ENCODE measurements around the gene SHISA7. TPM values are rescaled to one million over a fixed set of nuclear protein-coding genes. Genes with fewer than 3 reads are reported as not detected.

The SHISA7 gene
- total and polyA plus RNA-seq, 2 of the 4 experiments (the other 2 are of a cell fraction), result not detected

Other genes with a start within 250 kb of the SHISA7 start
Only the 30 nearest of the 31 such genes appear.
- 0.18 and 0.28 TPM in 2 replicates for gene TMEM86B, start 214.5 kb downstream of the SHISA7 start, total RNA-seq (2012; rRNA removed)
- gene TMEM86B, start 214.5 kb downstream of the SHISA7 start, polyA plus RNA-seq (2012; rRNA removed), result 2.4 TPM in 2 replicates
- gene PPP6R1, start 184.3 kb downstream of the SHISA7 start, total RNA-seq (2012; rRNA removed), result 19.9 and 20.0 TPM in 2 replicates
- 50.1 and 50.2 TPM in 2 replicates for gene PPP6R1, start 184.3 kb downstream of the SHISA7 start, polyA plus RNA-seq (2012; rRNA removed)
- gene HSPBP1, start 163.2 kb downstream of the SHISA7 start, total RNA-seq (2012; rRNA removed), result 19.7 and 21.0 TPM in 2 replicates
- 43.2 and 52.5 TPM in 2 replicates for gene HSPBP1, start 163.2 kb downstream of the SHISA7 start, polyA plus RNA-seq (2012; rRNA removed)
- gene BRSK1, start 159.3 kb downstream of the SHISA7 start, total RNA-seq (2012; rRNA removed), result 1.9 and 2.5 TPM in 2 replicates
- gene BRSK1, start 159.3 kb downstream of the SHISA7 start, polyA plus RNA-seq (2012; rRNA removed), result 22.3 and 31.1 TPM in 2 replicates
- not detected in 2 replicates for gene TMEM150B, start 118.0 kb downstream of the SHISA7 start, total RNA-seq (2012; rRNA removed)
- not detected in 2 replicates for gene TMEM150B, start 118.0 kb downstream of the SHISA7 start, polyA plus RNA-seq (2012; rRNA removed)
- gene KMT5C, start 103.4 kb downstream of the SHISA7 start, total RNA-seq (2012; rRNA removed), result 1.8 and 1.9 TPM in 2 replicates
- gene KMT5C, start 103.4 kb downstream of the SHISA7 start, polyA plus RNA-seq (2012; rRNA removed), result 5.9 and 6.9 TPM in 2 replicates
- gene COX6B2, start 88.6 kb downstream of the SHISA7 start, total RNA-seq (2012; rRNA removed), result not detected in 2 replicates
- gene COX6B2, start 88.6 kb downstream of the SHISA7 start, polyA plus RNA-seq (2012; rRNA removed), result 0.19 and 0.39 TPM in 2 replicates
- not detected in 2 replicates for gene GARIN5B, start 80.0 kb downstream of the SHISA7 start, total RNA-seq (2012; rRNA removed)
- not detected in 2 replicates for gene GARIN5B, start 80.0 kb downstream of the SHISA7 start, polyA plus RNA-seq (2012; rRNA removed)
- 14.3 and 15.6 TPM in 2 replicates for gene IL11, start 72.8 kb downstream of the SHISA7 start, total RNA-seq (2012; rRNA removed)
- gene IL11, start 72.8 kb downstream of the SHISA7 start, polyA plus RNA-seq (2012; rRNA removed), result 33.6 and 38.9 TPM in 2 replicates
- gene TMEM190, start 66.5 kb downstream of the SHISA7 start, total RNA-seq (2012; rRNA removed), result not detected in 2 replicates
- 1.4 and 1.6 TPM in 2 replicates for gene TMEM190, start 66.5 kb downstream of the SHISA7 start, polyA plus RNA-seq (2012; rRNA removed)
- gene TMEM238, start 59.0 kb downstream of the SHISA7 start, total RNA-seq (2012; rRNA removed), result not detected in 2 replicates
- gene TMEM238, start 59.0 kb downstream of the SHISA7 start, polyA plus RNA-seq (2012; rRNA removed), result not detected in 2 replicates
- 386 and 998 TPM in 2 replicates for gene RPL28, start 57.4 kb downstream of the SHISA7 start, total RNA-seq (2012; rRNA removed)
- gene RPL28, start 57.4 kb downstream of the SHISA7 start, polyA plus RNA-seq (2012; rRNA removed), result 1,428 and 1,693 TPM in 2 replicates
- 69.5 and 74.4 TPM in 2 replicates for gene UBE2S, start 35.5 kb downstream of the SHISA7 start, total RNA-seq (2012; rRNA removed)
- 104 and 177 TPM in 2 replicates for gene UBE2S, start 35.5 kb downstream of the SHISA7 start, polyA plus RNA-seq (2012; rRNA removed)
- 46.7 and 56.1 TPM in 2 replicates for gene ISOC2, start 18.3 kb upstream of the SHISA7 start, total RNA-seq (2012; rRNA removed)
- gene ISOC2, start 18.3 kb upstream of the SHISA7 start, polyA plus RNA-seq (2012; rRNA removed), result 82.1 and 119 TPM in 2 replicates
- gene C19orf85, start 21.5 kb upstream of the SHISA7 start, total RNA-seq (2012; rRNA removed), result not detected in 2 replicates
- gene C19orf85, start 21.5 kb upstream of the SHISA7 start, polyA plus RNA-seq (2012; rRNA removed), result not detected in 2 replicates
- 0.18 and 0.28 TPM in 2 replicates for gene ZNF628, start 33.3 kb upstream of the SHISA7 start, total RNA-seq (2012; rRNA removed)
- gene ZNF628, start 33.3 kb upstream of the SHISA7 start, polyA plus RNA-seq (2012; rRNA removed), result 1.9 and 2.6 TPM in 2 replicates
- gene NAT14, start 41.9 kb upstream of the SHISA7 start, total RNA-seq (2012; rRNA removed), result 4.3 and 7.2 TPM in 2 replicates
- 40.9 and 41.2 TPM in 2 replicates for gene NAT14, start 41.9 kb upstream of the SHISA7 start, polyA plus RNA-seq (2012; rRNA removed)
- gene SSC5D, start 45.1 kb upstream of the SHISA7 start, total RNA-seq (2012; rRNA removed), result 1.4 and 1.7 TPM in 2 replicates
- gene SSC5D, start 45.1 kb upstream of the SHISA7 start, polyA plus RNA-seq (2012; rRNA removed), result 14.1 and 19.1 TPM in 2 replicates
- not detected in 2 replicates for gene SBK2, start 93.8 kb upstream of the SHISA7 start, total RNA-seq (2012; rRNA removed)
- gene SBK2, start 93.8 kb upstream of the SHISA7 start, polyA plus RNA-seq (2012; rRNA removed), result 0.30 and 0.48 TPM in 2 replicates
- 0.18 TPM in 1 of 2 replicates, not detected in the other for gene SBK3, start 102.2 kb upstream of the SHISA7 start, total RNA-seq (2012; rRNA removed)
- gene SBK3, start 102.2 kb upstream of the SHISA7 start, polyA plus RNA-seq (2012; rRNA removed), result 0.05 and 0.16 TPM in 2 replicates
- gene ZNF579, start 137.5 kb upstream of the SHISA7 start, total RNA-seq (2012; rRNA removed), result 0.54 and 0.83 TPM in 2 replicates
- gene ZNF579, start 137.5 kb upstream of the SHISA7 start, polyA plus RNA-seq (2012; rRNA removed), result 9.0 and 10.7 TPM in 2 replicates
- gene FIZ1, start 156.2 kb upstream of the SHISA7 start, total RNA-seq (2012; rRNA removed), result 0.83 and 1.3 TPM in 2 replicates
- gene FIZ1, start 156.2 kb upstream of the SHISA7 start, polyA plus RNA-seq (2012; rRNA removed), result 5.5 and 5.9 TPM in 2 replicates
- 2.3 and 2.8 TPM in 2 replicates for gene ZNF524, start 157.0 kb upstream of the SHISA7 start, total RNA-seq (2012; rRNA removed)
- gene ZNF524, start 157.0 kb upstream of the SHISA7 start, polyA plus RNA-seq (2012; rRNA removed), result 6.6 and 8.0 TPM in 2 replicates
- under 0.01 TPM in 2 replicates for gene ZNF865, start 162.3 kb upstream of the SHISA7 start, total RNA-seq (2012; rRNA removed)
- 4.6 and 6.3 TPM in 2 replicates for gene ZNF865, start 162.3 kb upstream of the SHISA7 start, polyA plus RNA-seq (2012; rRNA removed)
- 2.5 TPM in 2 replicates for gene ZNF784, start 181.3 kb upstream of the SHISA7 start, total RNA-seq (2012; rRNA removed)
- gene ZNF784, start 181.3 kb upstream of the SHISA7 start, polyA plus RNA-seq (2012; rRNA removed), result 3.7 and 4.1 TPM in 2 replicates
- gene ZNF580, start 197.7 kb upstream of the SHISA7 start, total RNA-seq (2012; rRNA removed), result 1.4 and 1.7 TPM in 2 replicates
- 36.9 and 44.4 TPM in 2 replicates for gene ZNF580, start 197.7 kb upstream of the SHISA7 start, polyA plus RNA-seq (2012; rRNA removed)
- 9.7 and 10.0 TPM in 2 replicates for gene ZNF581, start 200.3 kb upstream of the SHISA7 start, total RNA-seq (2012; rRNA removed)
- 21.9 and 24.5 TPM in 2 replicates for gene ZNF581, start 200.3 kb upstream of the SHISA7 start, polyA plus RNA-seq (2012; rRNA removed)
- 2.2 and 2.3 TPM in 2 replicates for gene CCDC106, start 204.9 kb upstream of the SHISA7 start, total RNA-seq (2012; rRNA removed)
- 13.6 and 15.0 TPM in 2 replicates for gene CCDC106, start 204.9 kb upstream of the SHISA7 start, polyA plus RNA-seq (2012; rRNA removed)
- gene U2AF2, start 211.7 kb upstream of the SHISA7 start, total RNA-seq (2012; rRNA removed), result 96.1 and 120 TPM in 2 replicates
- 260 and 303 TPM in 2 replicates for gene U2AF2, start 211.7 kb upstream of the SHISA7 start, polyA plus RNA-seq (2012; rRNA removed)
- gene EPN1, start 231.9 kb upstream of the SHISA7 start, total RNA-seq (2012; rRNA removed), result 19.0 and 21.9 TPM in 2 replicates
- gene EPN1, start 231.9 kb upstream of the SHISA7 start, polyA plus RNA-seq (2012; rRNA removed), result 122 and 127 TPM in 2 replicates

All from IMR-90 (cell line).